ENCODE data around the gene EPHA4.

DNA sequence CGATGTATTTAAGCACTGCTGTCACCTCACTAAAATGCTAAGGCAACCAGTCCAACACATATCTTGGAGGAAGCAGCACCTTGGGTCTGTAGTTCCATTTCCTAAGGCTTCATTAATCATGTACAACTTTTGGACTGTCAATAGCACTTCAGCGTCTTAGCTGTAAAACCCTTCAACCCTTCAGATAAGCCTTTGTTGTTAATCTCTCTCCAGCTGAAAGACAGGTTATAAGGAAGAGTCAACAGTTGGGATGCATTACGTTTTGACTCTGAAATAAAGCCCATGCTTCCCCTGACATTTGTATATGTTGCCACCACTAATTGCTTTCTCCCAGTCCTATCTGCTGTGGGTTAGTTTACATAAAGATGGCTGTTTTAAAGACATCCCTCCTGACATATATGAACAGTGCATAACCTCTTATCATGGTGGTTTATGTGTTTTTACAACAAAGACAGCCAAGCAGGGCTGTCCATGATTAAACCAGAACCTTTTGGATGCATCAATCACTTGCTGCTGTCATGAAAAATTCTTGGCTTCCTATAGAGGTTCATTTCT lies 81.5 kb downstream of the EPHA4 start:
- TF ChIP-seq, protein P1, sequence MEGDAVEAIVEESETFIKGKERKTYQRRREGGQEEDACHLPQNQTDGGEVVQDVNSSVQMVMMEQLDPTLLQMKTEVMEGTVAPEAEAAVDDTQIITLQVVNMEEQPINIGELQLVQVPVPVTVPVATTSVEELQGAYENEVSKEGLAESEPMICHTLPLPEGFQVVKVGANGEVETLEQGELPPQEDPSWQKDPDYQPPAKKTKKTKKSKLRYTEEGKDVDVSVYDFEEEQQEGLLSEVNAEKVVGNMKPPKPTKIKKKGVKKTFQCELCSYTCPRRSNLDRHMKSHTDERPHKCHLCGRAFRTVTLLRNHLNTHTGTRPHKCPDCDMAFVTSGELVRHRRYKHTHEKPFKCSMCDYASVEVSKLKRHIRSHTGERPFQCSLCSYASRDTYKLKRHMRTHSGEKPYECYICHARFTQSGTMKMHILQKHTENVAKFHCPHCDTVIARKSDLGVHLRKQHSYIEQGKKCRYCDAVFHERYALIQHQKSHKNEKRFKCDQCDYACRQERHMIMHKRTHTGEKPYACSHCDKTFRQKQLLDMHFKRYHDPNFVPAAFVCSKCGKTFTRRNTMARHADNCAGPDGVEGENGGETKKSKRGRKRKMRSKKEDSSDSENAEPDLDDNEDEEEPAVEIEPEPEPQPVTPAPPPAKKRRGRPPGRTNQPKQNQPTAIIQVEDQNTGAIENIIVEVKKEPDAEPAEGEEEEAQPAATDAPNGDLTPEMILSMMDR (IDR thresholded peaks at IDR 0.05): no peak
- no peak for TF ChIP-seq POLR2A (IDR thresholded peaks at IDR 0.05)
